Measurements from ENCODE around the gene TDRD9.
"Not testable (repeated sequence)": the region's sequence is repeated elsewhere in the genome, so short reads cannot be mapped to it uniquely, and the experiment has no call there.

Gene TDRD9

GRCh38 chr14:103887557-103888115, 40.6 kb upstream of the TDRD9 start:
- in situ Hi-C loops (cut with HindIII; ENCODE audit: low sequenced_read_pairs): no loop called here
- no peak for DNase-seq (ENCODE audit: low read depth)
- TF ChIP-seq, protein P1, sequence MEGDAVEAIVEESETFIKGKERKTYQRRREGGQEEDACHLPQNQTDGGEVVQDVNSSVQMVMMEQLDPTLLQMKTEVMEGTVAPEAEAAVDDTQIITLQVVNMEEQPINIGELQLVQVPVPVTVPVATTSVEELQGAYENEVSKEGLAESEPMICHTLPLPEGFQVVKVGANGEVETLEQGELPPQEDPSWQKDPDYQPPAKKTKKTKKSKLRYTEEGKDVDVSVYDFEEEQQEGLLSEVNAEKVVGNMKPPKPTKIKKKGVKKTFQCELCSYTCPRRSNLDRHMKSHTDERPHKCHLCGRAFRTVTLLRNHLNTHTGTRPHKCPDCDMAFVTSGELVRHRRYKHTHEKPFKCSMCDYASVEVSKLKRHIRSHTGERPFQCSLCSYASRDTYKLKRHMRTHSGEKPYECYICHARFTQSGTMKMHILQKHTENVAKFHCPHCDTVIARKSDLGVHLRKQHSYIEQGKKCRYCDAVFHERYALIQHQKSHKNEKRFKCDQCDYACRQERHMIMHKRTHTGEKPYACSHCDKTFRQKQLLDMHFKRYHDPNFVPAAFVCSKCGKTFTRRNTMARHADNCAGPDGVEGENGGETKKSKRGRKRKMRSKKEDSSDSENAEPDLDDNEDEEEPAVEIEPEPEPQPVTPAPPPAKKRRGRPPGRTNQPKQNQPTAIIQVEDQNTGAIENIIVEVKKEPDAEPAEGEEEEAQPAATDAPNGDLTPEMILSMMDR (IDR thresholded peaks at IDR 0.05; ENCODE audit: low read depth, low read length, missing control alignments): no peak

DNA sequence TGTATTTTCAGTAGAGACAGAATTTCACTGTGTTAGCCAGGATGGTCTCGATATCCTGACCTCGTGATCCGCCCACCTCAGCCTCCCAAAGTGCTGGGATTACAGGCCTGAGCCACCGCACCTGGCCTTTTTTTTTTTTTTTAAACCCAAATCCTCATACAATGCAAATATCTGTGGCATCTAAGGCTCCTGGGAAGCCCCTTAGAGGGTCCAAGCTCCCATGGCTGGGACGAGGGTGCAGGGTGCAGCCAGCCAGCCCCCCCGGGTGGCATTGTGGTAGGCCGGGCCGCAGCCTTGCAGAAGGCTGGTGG, 39.3 kb upstream of the TDRD9 start:
- DNase-seq (ENCODE audit: low read depth); H3K4me3 ChIP-seq (ENCODE audit: low read depth, low read length); in situ Hi-C loops (cut with HindIII; ENCODE audit: low sequenced_read_pairs): not testable (repeated sequence)

More at GRCh38 chr14:103887557-103888115, 40.6 kb upstream of the TDRD9 start:
- H3K4me3 ChIP-seq (ENCODE audit: low read depth, low read length): no peak overlapping the region

DNA sequence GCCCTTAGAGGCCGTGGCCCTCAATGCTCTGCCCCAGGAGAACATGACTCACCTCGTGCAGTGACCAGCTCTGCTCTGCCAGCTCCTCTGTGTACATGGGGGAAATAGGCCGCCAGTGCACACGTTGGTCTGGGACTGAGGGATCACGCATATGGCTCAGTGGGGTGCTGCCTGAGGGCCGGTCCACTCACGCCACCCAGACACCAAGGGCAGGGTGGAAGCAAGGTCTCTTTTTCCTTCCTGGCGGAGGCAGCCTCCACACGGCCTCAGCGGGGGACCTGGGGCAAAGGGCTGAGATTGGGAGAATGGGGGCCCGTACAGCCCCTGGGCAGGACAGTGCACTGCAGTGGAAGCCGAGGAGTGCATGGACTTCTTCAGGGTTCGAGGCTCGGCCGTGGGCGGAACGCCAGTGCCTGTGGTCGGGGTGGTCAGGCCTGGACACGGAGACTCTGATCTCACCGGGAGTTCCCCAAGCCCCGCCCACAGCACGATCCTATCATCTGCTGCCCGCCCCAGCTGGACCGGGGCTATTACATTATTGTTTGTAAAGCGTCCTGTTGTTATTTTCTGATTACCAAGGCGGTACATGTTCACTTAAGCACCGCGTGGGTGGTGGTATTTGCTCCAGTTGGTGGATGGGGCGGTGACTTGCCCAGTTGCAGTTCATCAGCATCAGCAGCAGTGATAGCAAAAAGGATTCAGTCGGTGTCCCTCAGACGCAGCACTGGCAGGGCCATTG, 38.8 kb upstream of the TDRD9 start:
- in situ Hi-C loops (cut with HindIII; ENCODE audit: low sequenced_read_pairs): no loop called here
- no peak overlapping the region for H3K4me3 ChIP-seq (ENCODE audit: low read depth, low read length)
- DNase-seq (ENCODE audit: low read depth): no peak

GRCh38 chr14:103890052-103890371, 38.2 kb upstream of the TDRD9 start:
- in situ Hi-C loops (cut with HindIII; ENCODE audit: low sequenced_read_pairs): no loop called here

More for the DNA sequence above, 38.8 kb upstream of the TDRD9 start:
- TF ChIP-seq, protein P1 (IDR thresholded peaks at IDR 0.05; ENCODE audit: low read depth, low read length, missing control alignments): no peak

DNA sequence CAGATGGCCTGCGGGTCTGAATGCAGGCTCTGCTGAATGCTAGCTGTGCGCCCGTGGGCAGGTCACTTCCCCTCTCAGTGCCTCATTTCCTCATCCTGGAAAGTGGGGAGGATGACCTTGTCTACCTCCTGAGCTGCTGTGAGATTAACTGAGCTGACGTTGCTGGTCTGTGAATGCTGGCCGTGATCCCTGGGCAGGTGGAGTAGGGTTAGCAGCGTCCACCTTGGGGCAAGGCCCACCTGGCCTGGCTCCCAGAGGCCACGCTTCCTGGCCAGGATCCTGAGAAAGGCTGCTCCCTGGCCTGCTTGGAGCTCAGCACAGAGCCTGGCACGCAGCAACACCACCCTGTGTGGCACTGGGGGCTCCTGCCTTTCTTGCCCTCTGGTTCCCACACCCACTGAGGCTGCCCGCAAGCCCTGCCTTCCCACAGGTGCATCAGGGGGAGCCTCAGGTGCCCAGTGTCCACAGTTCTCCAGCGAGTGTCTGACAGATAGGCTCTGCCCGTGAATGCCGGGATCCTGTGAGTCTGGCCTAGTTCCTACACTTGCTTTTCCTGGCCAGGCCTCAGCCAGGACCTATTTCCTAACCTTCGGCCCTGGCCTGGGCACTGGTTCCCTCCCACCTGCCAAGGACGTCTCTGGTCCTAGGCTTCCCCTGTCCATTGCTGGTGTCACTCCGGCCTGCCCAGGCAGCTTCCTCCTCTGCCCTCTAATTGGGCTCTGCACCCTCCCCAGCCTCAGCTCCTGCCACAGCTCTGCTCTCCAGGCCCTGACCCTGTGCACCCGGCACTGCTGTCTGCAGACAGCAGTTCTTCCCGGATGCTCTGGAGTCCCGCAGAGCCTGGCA, 37.2 kb upstream of the TDRD9 start:
- DNase-seq (ENCODE audit: low read depth): no peak
- TF ChIP-seq, protein P1 (IDR thresholded peaks at IDR 0.05; ENCODE audit: low read depth, low read length, missing control alignments): no peak
- in situ Hi-C loops (cut with HindIII; ENCODE audit: low sequenced_read_pairs): no loop called here
- H3K4me3 ChIP-seq (ENCODE audit: low read depth, low read length): no peak overlapping the region

More at GRCh38 chr14:103890052-103890371, 38.2 kb upstream of the TDRD9 start:
- no peak for DNase-seq (ENCODE audit: low read depth)
- TF ChIP-seq, protein P1 (IDR thresholded peaks at IDR 0.05; ENCODE audit: low read depth, low read length, missing control alignments): no peak
- H3K4me3 ChIP-seq (ENCODE audit: low read depth, low read length): no peak overlapping the region

DNA sequence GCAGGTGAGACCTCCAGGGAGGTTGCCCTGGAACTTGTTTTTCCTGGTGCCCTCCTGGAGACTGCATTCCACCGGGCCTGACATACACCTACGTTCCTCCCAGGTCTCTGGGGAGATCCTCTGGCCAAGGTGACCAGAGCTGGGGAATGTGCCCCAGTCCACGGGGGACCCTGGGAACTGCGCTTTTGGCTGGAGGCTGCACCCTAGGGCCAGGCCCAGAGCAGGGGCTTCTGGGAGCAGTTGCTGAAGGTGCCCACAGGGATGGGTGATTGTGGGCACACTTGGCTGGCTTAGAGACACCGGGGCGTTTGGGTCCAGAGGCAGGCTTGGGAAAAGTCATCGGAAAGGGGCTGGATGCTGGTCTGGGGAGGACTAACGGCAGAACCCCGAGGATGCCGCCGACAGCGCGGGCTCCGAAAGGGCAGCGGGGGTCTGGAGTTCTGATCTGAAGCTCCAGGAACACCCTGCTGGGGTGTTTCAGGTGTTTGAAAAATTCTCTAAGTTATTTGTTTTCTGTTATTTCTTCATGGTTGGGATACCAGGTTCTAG, 36.5 kb upstream of the TDRD9 start:
- no peak for DNase-seq (ENCODE audit: low read depth)
- in situ Hi-C loops (cut with HindIII; ENCODE audit: low sequenced_read_pairs): no loop called here
- H3K4me3 ChIP-seq (ENCODE audit: low read depth, low read length): no peak overlapping the region
- TF ChIP-seq, protein P1 (IDR thresholded peaks at IDR 0.05; ENCODE audit: low read depth, low read length, missing control alignments): no peak

Measured in astrocyte of the cerebellum (primary cell).